Measurements from ENCODE around the gene COG7.

DNA sequence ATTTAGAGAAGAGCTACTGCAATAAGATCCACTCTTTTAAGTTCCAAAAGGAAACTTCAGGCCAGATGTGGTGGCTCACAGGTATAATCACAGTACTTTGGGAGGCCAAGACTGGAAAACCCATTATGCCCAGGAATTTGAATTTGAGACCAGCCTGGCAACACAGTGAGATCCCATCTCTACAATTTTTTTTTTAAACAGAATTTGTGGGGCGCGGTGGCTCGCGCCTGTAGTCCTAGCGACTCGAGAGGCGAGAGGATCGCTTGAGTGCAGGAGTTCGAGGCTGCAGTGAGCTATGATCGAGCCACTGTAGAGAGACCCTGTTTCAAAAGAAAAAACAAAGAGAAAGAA is 793 bp downstream of the COG7 start:
- TF ChIP-seq POLR2A (IDR thresholded peaks at IDR 0.05) = no peak
- no peak for TF ChIP-seq CTCF (IDR thresholded peaks at IDR 0.05)
- no peak for TF ChIP-seq POLR2AphosphoS5 (IDR thresholded peaks at IDR 0.05)
- TF ChIP-seq EP300 (IDR thresholded peaks at IDR 0.05; ENCODE audit: low read depth) = no peak

Data from transverse colon (tissue), 4 donors.